Measurements from ENCODE around the gene TSPAN9.

TSPAN9 gene

DNA sequence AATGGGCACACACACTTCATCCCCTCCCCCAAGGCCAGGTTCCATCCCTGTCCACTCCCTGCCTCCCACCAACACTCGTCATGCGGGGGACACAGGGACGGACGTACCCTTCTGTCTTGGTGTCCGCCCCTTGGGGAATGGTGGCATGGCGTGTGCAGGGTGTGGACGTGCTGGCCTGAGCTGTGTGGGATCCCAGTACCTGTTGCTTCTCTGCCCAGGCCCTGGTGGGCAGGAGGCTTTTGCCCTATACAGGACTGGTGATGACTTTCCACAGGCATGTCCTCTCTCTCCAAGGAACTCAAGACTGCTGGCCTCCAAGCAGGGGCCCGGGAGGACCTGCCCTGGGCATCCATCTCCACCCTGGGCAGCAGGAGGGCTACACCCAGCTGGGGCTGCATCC, 218.0 kb downstream of the TSPAN9 start:
- no peaks in the 10 kb centered on the region for H3K36me3 ChIP-seq (ENCODE audit: insufficient read depth, low read length)
- peaks cover 6% of the 10 kb centered on the region for H3K27me3 ChIP-seq (ENCODE audit: insufficient read depth, low read length)
- H3K4me3 ChIP-seq (ENCODE audit: low read length) = no peak overlapping the region
- H3K4me1 ChIP-seq (ENCODE audit: insufficient read depth, low read length) = peaks cover 3% of the 10 kb centered on the region
- no peaks in the 10 kb centered on the region for H3K9me3 ChIP-seq (ENCODE audit: low read length)
- H2AFZ ChIP-seq (ENCODE audit: low read depth, low read length) = no peak overlapping the region

- Histone ChIP-seq H3K4me3 (ENCODE audit: low read length) (no peak overlapping the region), H3K36me3 (ENCODE audit: insufficient read depth, low read length) (no peaks in the 10 kb centered on the region), H3K9me3 (ENCODE audit: low read length) (no peaks in the 10 kb centered on the region), H2AFZ (ENCODE audit: low read depth, low read length) (no peak overlapping the region), H3K4me1 (ENCODE audit: insufficient read depth, low read length) (peaks cover 7% of the 10 kb centered on the region), H3K27me3 (ENCODE audit: insufficient read depth, low read length) (peaks cover 6% of the 10 kb centered on the region)
Observed at GRCh38 chr12:3295646-3296408, 218.6 kb downstream of the TSPAN9 start.

GRCh38 chr12:3296409-3296701, 219.2 kb downstream of the TSPAN9 start:
- H3K27me3 ChIP-seq (ENCODE audit: insufficient read depth, low read length) = peaks cover 6% of the 10 kb centered on the region
- no peaks in the 10 kb centered on the region for H3K36me3 ChIP-seq (ENCODE audit: insufficient read depth, low read length)
- H3K4me1 ChIP-seq (ENCODE audit: insufficient read depth, low read length) = peaks cover 7% of the 10 kb centered on the region
- no peaks in the 10 kb centered on the region for H3K9me3 ChIP-seq (ENCODE audit: low read length)
- H3K4me3 ChIP-seq (ENCODE audit: low read length) = no peak overlapping the region
- H2AFZ ChIP-seq (ENCODE audit: low read depth, low read length) = no peak overlapping the region

DNA sequence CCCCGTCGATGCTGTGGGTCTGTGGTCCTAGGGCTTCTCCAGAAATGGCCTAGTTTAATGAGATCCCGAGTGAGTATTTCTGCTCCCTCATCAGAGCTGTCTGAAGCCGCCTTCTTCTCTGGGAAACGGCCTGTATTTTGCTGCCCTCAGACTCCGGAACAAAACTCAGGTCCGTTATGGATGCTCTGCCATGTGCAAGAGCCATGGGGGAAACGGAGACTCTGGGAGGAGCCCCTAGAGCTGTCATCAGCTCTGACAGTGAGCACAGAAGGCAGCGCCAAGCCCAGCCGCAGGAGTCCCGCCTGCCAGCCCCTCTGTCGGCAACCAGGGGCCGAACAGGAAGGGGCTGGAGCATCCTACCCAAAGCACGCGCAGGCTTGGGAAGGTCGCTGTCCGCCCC, 221.4 kb downstream of the TSPAN9 start:
- Histone ChIP-seq H3K36me3 (ENCODE audit: insufficient read depth, low read length) (no peaks in the 10 kb centered on the region), H3K4me3 (ENCODE audit: low read length) (no peak overlapping the region), H3K27me3 (ENCODE audit: insufficient read depth, low read length) (peaks cover 6% of the 10 kb centered on the region), H3K4me1 (ENCODE audit: insufficient read depth, low read length) (peaks cover 7% of the 10 kb centered on the region), H3K9me3 (ENCODE audit: low read length) (no peaks in the 10 kb centered on the region), H2AFZ (ENCODE audit: low read depth, low read length) (no peak overlapping the region)

DNA sequence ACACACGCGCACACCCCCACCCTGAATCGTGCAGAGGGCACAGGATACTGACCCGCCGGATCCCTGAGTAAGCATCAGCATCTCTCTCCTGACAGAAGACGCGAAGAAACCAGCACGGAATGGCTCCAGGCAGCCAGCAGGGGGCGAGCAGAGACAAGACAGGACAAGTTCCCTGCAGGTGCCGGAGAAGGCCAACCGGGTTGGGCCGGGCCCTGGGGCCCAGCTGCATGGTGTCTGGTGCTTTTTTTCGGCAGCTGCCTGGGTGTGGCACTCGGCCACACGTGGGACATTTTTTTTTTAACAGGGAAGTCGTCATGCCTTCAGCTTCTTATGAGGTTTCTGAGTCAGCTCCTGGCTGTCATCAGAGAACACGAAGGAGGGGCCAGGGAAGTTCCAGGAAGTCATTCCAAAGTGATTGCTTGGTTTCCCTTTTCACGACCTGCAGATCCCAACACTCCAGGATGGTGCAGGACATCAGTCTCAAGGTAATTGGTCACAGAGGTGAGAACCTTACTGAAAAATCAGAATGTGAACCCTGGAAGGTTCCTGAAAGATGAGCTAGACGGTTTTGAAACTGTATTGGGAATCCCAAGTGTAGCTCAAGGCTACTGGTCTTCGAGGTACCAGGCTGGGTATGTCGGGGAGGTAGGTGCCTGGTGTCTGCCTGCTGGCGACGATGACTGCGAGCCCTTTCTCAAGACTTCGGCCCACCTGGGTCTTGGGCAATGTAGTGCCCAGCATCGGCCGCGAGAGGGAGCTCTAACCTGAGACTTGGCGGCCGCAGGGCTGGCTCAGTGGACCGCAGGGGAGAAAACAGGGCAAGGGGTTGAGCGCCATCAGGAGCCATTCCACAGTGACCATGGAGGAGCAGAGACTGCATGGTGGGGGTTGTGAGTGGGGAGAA, 223.0 kb downstream of the TSPAN9 start:
- Histone ChIP-seq H3K4me3 (ENCODE audit: low read length) (no peak overlapping the region), H3K27me3 (ENCODE audit: insufficient read depth, low read length) (peaks cover 6% of the 10 kb centered on the region), H3K36me3 (ENCODE audit: insufficient read depth, low read length) (no peaks in the 10 kb centered on the region), H3K9me3 (ENCODE audit: low read length) (no peaks in the 10 kb centered on the region), H3K4me1 (ENCODE audit: insufficient read depth, low read length) (peaks cover 14% of the 10 kb centered on the region), H2AFZ (ENCODE audit: low read depth, low read length) (no peak overlapping the region)

DNA sequence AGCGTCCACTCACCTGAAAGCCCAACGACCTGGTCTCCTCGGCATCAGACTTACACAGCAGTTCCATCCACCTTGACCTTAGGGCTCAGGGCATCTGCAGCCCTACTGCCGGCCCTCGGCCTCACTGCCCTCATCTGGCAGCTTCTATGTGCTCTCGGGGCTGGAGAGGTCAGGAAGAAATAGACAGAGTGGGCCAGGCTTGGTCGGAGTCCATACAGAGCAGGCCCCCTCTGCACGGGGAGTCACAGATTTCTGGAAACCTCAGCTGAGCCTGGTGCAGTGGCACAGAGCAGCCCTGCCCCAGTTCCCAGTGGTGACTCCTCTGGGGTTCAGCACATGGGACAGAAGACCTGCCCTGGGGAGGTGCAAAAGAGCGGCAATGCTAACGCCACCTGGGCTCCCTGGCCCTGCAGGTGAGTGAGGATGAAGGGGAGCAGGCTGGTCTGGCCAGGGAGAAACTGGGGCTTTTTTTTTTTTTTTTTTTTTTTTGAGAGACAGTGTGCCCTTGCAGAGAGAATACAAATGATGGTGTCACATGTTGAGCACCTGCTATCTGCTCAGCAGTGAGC, 223.7 kb downstream of the TSPAN9 start:
- H3K36me3 ChIP-seq (ENCODE audit: insufficient read depth, low read length) = no peaks in the 10 kb centered on the region

GRCh38 chr12:3302401-3303041, 225.3 kb downstream of the TSPAN9 start:
- H3K4me1 ChIP-seq (ENCODE audit: insufficient read depth, low read length) = peaks cover 14% of the 10 kb centered on the region
- H3K4me3 ChIP-seq (ENCODE audit: low read length) = no peak overlapping the region
- H2AFZ ChIP-seq (ENCODE audit: low read depth, low read length) = no peak overlapping the region
- peaks cover 4% of the 10 kb centered on the region for H3K27me3 ChIP-seq (ENCODE audit: insufficient read depth, low read length)
- H3K36me3 ChIP-seq (ENCODE audit: insufficient read depth, low read length) = no peaks in the 10 kb centered on the region
- no peaks in the 10 kb centered on the region for H3K9me3 ChIP-seq (ENCODE audit: low read length)

More for the DNA sequence above, 223.7 kb downstream of the TSPAN9 start:
- Histone ChIP-seq H3K4me1 (ENCODE audit: insufficient read depth, low read length) (peaks cover 14% of the 10 kb centered on the region), H3K4me3 (ENCODE audit: low read length) (no peak overlapping the region), H3K9me3 (ENCODE audit: low read length) (no peaks in the 10 kb centered on the region), H2AFZ (ENCODE audit: low read depth, low read length) (no peak overlapping the region), H3K27me3 (ENCODE audit: insufficient read depth, low read length) (peaks cover 6% of the 10 kb centered on the region)

- no peak overlapping the region for H3K4me3 ChIP-seq (ENCODE audit: low read length)
Observed at GRCh38 chr12:3303410-3304136, 226.4 kb downstream of the TSPAN9 start.

DNA sequence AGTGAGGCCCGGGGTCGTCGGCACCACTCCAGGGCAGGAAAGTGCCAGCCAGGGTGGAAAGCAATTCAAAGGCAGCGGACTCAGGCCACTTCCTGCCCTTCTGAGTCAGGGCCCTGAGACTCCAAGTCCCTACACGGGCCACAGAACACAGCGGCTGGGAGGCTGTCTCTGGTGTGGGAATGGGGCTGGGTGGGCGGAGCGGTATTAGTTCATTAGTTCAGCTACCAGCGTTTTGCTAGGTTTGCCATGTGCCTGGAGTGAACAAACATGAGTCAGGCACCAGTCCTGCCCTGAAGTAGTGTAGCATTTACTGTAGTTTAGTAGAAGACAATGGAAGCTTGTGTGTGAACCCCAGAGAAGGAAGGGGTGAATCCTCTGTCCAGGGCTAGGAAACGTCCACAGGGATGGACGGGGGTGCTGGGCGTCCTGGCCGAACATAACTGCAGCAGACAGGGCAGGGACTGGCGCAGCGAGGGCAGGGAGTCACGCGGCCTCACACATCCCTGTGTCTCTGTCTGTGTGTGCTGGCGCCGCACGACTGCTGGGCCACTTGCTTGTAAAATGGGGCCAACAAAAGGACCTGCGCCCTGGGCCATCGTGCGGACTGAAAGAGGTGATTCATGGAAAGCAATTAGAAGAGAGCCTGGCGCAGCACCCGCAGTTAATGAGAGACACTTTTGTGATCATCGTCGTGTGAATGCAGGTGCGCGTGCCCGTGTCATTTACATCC, 227.4 kb downstream of the TSPAN9 start:
- H3K27me3 ChIP-seq (ENCODE audit: insufficient read depth, low read length) = peaks cover 4% of the 10 kb centered on the region
- H2AFZ ChIP-seq (ENCODE audit: low read depth, low read length) = no peak overlapping the region
- no peaks in the 10 kb centered on the region for H3K9me3 ChIP-seq (ENCODE audit: low read length)
- no peak overlapping the region for H3K4me3 ChIP-seq (ENCODE audit: low read length)
- H3K4me1 ChIP-seq (ENCODE audit: insufficient read depth, low read length) = peaks cover 14% of the 10 kb centered on the region
- H3K36me3 ChIP-seq (ENCODE audit: insufficient read depth, low read length) = no peaks in the 10 kb centered on the region

More at GRCh38 chr12:3303410-3304136, 226.4 kb downstream of the TSPAN9 start:
- Histone ChIP-seq H3K4me1 (ENCODE audit: insufficient read depth, low read length) (peaks cover 14% of the 10 kb centered on the region), H2AFZ (ENCODE audit: low read depth, low read length) (no peak overlapping the region), H3K27me3 (ENCODE audit: insufficient read depth, low read length) (no peaks in the 10 kb centered on the region), H3K36me3 (ENCODE audit: insufficient read depth, low read length) (no peaks in the 10 kb centered on the region), H3K9me3 (ENCODE audit: low read length) (no peaks in the 10 kb centered on the region)

DNA sequence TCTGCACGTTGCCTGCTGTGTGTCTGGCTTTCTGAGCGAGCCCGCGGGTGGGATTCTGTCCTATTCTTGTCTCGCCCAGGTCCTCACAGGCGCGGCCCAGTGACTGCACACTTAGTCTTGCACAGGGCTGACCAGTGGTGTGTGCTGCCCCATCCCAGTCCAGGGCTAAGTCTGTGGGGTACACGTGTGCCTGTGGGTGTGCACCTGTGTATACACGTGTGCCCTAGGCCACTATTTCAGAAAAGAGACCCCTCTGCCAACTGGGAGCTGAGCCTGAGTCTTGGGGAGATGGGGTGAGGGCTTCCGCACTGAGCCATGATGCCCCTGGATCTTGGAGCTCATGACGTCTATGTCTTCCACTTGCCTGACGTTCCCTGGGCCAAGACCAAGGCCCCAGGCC, 228.3 kb downstream of the TSPAN9 start:
- Histone ChIP-seq H3K27me3 (ENCODE audit: insufficient read depth, low read length) (peaks cover 6% of the 10 kb centered on the region), H3K9me3 (ENCODE audit: low read length) (no peaks in the 10 kb centered on the region), H2AFZ (ENCODE audit: low read depth, low read length) (no peak overlapping the region), H3K4me3 (ENCODE audit: low read length) (no peak overlapping the region), H3K4me1 (ENCODE audit: insufficient read depth, low read length) (peaks cover 9% of the 10 kb centered on the region), H3K36me3 (ENCODE audit: insufficient read depth, low read length) (no peaks in the 10 kb centered on the region)

DNA sequence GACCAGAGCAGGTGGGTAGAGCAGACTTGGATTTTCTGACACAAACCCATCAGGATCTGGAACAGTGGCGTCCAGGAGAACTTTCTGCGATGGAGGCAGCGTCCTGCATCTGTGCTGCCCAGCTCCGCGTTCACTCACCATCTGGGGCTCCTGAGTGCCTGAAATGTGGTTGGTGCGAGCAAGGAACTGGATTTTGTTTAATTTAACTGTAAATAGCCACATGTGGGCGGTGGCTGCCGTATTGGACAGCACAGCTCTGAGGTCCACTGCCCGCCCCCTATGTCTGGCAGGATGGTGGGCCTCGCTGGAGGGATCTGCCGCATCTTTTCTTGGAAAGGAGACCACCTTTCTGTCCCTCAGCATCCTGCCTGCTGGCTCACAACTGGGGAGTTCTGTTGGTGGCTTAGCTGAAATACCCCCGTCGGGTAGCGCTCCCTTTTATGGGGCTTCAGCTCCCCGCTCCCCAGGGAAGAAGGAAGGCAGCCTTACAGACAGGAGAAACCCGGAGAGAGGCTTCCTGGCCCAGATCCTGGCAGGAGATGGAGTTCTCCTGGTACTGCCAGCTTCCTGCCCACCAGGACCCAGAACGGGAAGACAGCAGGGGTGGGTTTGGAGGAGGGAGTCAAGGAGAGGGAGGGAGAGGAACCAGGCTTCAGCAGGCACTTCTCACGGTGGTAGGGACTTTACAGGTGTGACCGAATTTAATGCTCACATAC, 228.9 kb downstream of the TSPAN9 start:
- H3K27me3 ChIP-seq (ENCODE audit: insufficient read depth, low read length) = peaks cover 6% of the 10 kb centered on the region

More for the DNA sequence above, 228.9 kb downstream of the TSPAN9 start:
- Histone ChIP-seq H3K4me1 (ENCODE audit: insufficient read depth, low read length) (peaks cover 6% of the 10 kb centered on the region), H3K9me3 (ENCODE audit: low read length) (no peaks in the 10 kb centered on the region), H2AFZ (ENCODE audit: low read depth, low read length) (no peak overlapping the region), H3K36me3 (ENCODE audit: insufficient read depth, low read length) (no peaks in the 10 kb centered on the region), H3K4me3 (ENCODE audit: low read length) (no peak overlapping the region)
